Fibroblast of villous mesenchyme (primary cell): ENCODE data around the gene MAPKAP1. TPM values are rescaled to one million over a fixed set of nuclear protein-coding genes. Genes with fewer than 3 reads are reported as not detected.

Experiments used
- DNase-seq: peaks from one replicate; pipeline ENCODE4 v3.0.0-alpha.2; 2010; ENCODE audit warnings: low read depth
- H3K4me3 ChIP-seq: 2 replicates; pipeline ENCODE4 v1.5.1; 2011; ENCODE audit warnings: low read depth, mild to moderate bottlenecking, low read length
- CTCF ChIP-seq: IDR thresholded peaks from 2 replicates; pipeline ENCODE4 v1.5.1; 2012; ENCODE audit warnings: low read depth, mild to moderate bottlenecking, low read length; ENCODE audit not compliant: insufficient read depth
- small RNA-seq: library from RNA; depleted of rRNA; stranded (forward); fragments of <200 nt; gene quantifications from one replicate; pipeline ENCODE3, GENCODE V24; 2012
- total RNA-seq: library from RNA; depleted of rRNA; stranded (reverse); fragments of >200 nt; gene quantifications from 2 replicates; pipeline ENCODE4 v1.2.3, GENCODE V29; 2012

The MAPKAP1 gene
- total RNA-seq, 1 donor: 92.0 TPM

GRCh38 chr9:125387861-125388524, 319.0 kb downstream of the MAPKAP1 start:
- DNase-seq: no peak
- no peak for TF ChIP-seq CTCF

More at GRCh38 chr9:125387861-125388524, 319.0 kb downstream of the MAPKAP1 start:
- H3K4me3 ChIP-seq: no peak overlapping the region

Small RNA genes within 50 kb of the gene (small RNA-seq; reads per million reads assigned to genes)
- not detected for gene RF00017

Other genes with a start within 250 kb of the MAPKAP1 start
- 23.8 and 27.6 TPM in 2 replicates for gene PBX3, start 40.2 kb upstream of the MAPKAP1 start, total RNA-seq